Hematopoietic multipotent progenitor cell (in vitro differentiated cells): Measurements from ENCODE around the gene CDC25C. TPM values are rescaled to one million over a fixed set of nuclear protein-coding genes. Genes with fewer than 3 reads are reported as not detected.

ENCODE experiments used
- DNase-seq, 3 donors: peaks; one replicate each; pipeline ENCODE4 v3.0.0-alpha.2; 2011 to 2015; ENCODE audit warnings: low read depth in 2 of 3, low spot score in 2 of 3
- total RNA-seq: library from RNA; depleted of rRNA; stranded (reverse); fragments of >200 nt; gene quantifications from one replicate; pipeline ENCODE4 v1.2.3, GENCODE V29; 2012

CDC25C gene
- total RNA-seq, 1 donor = 0.81 TPM

DNA sequence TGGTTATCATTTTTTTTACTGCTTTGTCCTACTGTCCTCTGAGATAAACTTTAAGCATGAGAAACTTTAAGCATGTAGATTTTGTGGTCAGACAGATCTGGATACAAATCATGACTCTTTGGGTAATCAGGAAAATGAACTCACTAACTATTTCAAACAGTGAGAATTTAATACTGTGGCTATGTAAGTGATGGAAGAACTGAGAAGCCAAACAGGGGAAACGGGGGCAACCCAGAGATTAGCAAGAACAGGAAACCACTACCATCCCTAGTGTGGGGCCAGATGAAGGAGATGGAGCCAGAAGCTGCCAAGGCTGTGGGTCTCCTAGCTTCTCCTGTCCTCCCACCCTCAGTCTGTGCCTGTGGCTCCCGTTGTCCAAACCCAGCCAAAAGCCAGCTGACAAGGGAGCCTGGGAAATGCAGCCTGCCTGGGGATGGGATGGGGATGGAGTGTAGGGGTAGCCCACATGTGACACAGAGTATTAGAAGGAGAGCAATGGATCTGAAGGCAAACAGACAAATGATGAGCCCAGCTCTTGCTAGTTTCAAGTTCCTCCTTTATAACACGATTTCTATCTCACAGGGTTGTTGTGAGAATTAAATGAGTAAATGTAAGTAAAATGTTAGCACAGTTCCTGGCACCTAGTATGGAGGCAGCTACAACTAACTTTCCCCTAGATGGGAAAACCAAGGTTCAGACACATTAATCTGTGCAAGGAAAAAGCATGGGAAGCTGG, 90.8 kb downstream of the CDC25C start:
- DNase-seq = peak in 2 of 3 donors; percentile 59 to 84

DNA sequence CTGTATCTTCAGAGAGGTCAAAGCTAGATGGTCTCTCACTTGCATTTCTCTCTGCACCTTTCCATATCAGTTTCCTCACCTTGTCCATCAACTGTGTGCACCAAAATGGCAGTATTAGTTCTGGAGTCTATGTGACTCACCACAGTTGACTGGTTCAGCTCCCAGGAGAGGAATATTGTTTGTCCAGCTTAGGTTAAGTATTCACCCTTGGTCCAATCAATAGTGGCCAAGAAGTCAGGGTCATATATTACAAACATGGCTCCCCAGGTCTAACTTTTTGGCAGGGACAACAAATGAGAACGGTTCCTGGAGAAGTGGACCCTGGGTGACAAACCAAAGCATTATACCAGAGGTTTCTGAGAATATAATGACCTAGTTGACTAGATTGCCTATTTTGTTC, 93.6 kb downstream of the CDC25C start:
- no peak for DNase-seq

Other genes with a start within 250 kb of the CDC25C start
- 1.1 TPM for gene WNT8A, start 247.8 kb downstream of the CDC25C start, total RNA-seq
- gene NME5, start 192.4 kb downstream of the CDC25C start, total RNA-seq = 0.27 TPM
- gene BRD8, start 153.2 kb downstream of the CDC25C start, total RNA-seq = 31.5 TPM
- 2.4 TPM for gene KIF20A, start 152.7 kb downstream of the CDC25C start, total RNA-seq
- gene CDC23, start 118.5 kb downstream of the CDC25C start, total RNA-seq = 18.9 TPM
- 0.27 TPM for gene GFRA3, start 57.2 kb downstream of the CDC25C start, total RNA-seq
- 69.7 TPM for gene FAM53C, start 6.5 kb upstream of the CDC25C start, total RNA-seq
- gene KDM3B, start 20.9 kb upstream of the CDC25C start, total RNA-seq = 50.9 TPM
- 2.7 TPM for gene REEP2, start 107.3 kb upstream of the CDC25C start, total RNA-seq
- 27.2 TPM for gene EGR1, start 133.7 kb upstream of the CDC25C start, total RNA-seq
- gene ETF1, start 211.4 kb upstream of the CDC25C start, total RNA-seq = 56.3 TPM
- 222 TPM for gene HSPA9, start 243.6 kb upstream of the CDC25C start, total RNA-seq